GM18873 (cell line): ENCODE measurements around the gene VWC2L.

Source experiments
- ATAC-seq: cut with Tn5 transposase; IDR thresholded peaks from one replicate; pipeline ENCODE4 v1.9.1; 2021; ENCODE audit warnings: mild to moderate bottlenecking, moderate library complexity, moderate number of reproducible peaks; ENCODE audit not compliant: unreplicated experiment, low FRiP score

Gene VWC2L

GRCh38 chr2:214410918-214411554 lies at the start of gene VWC2L:
TSS of gene VWC2L (plus strand) at chr2:214411054. CDS start at chr2:214414194, 3,140 bp downstream.
- ATAC-seq, result no peak

- no peak for ATAC-seq
Measured at GRCh38 chr2:214361116-214361515, 49.7 kb upstream of the VWC2L start.

GRCh38 chr2:214365549-214365948 lies 45.3 kb upstream of the VWC2L start:
- ATAC-seq, result no peak

- ATAC-seq, result no peak
Measured at GRCh38 chr2:214367171-214367570, 43.7 kb upstream of the VWC2L start.

GRCh38 chr2:214376618-214377285 lies 34.1 kb upstream of the VWC2L start:
- no peak for ATAC-seq

- no peak for ATAC-seq
Measured at GRCh38 chr2:214377286-214377624, 33.6 kb upstream of the VWC2L start.

GRCh38 chr2:214378455-214379103 lies 32.3 kb upstream of the VWC2L start:
- no peak for ATAC-seq

GRCh38 chr2:214379227-214379626 lies 31.6 kb upstream of the VWC2L start:
- no peak for ATAC-seq

- ATAC-seq, result no peak
Measured at GRCh38 chr2:214380681-214381080, 30.2 kb upstream of the VWC2L start.

- no peak for ATAC-seq
Measured at GRCh38 chr2:214382229-214382628, 28.6 kb upstream of the VWC2L start.

- ATAC-seq, result no peak
Measured at GRCh38 chr2:214386720-214387119, 24.1 kb upstream of the VWC2L start.

GRCh38 chr2:214389334-214389733 lies 21.5 kb upstream of the VWC2L start:
- ATAC-seq, result no peak

- no peak for ATAC-seq
Measured at GRCh38 chr2:214393796-214394195, 17.1 kb upstream of the VWC2L start.

GRCh38 chr2:214395040-214395439 lies 15.8 kb upstream of the VWC2L start:
- no peak for ATAC-seq

- no peak for ATAC-seq
Measured at GRCh38 chr2:214401580-214401979, 9.3 kb upstream of the VWC2L start.

GRCh38 chr2:214410128-214410775 lies 602 bp upstream of the VWC2L start:
- no peak for ATAC-seq

GRCh38 chr2:214412679-214413078 lies 1.8 kb downstream of the VWC2L start:
- no peak for ATAC-seq

- ATAC-seq, result no peak
Measured at GRCh38 chr2:214436470-214436869, 25.6 kb downstream of the VWC2L start.

GRCh38 chr2:214450118-214450894 lies 39.5 kb downstream of the VWC2L start:
- no peak for ATAC-seq

- ATAC-seq, result no peak
Measured at GRCh38 chr2:214451516-214452275, 40.8 kb downstream of the VWC2L start.
